OCI-LY3 (cell line): ENCODE measurements around the gene USP10.

Source experiments
- H2AFZ ChIP-seq: fragments of 200-600, 300-600 bp; shearing (Covaris generic); 2 replicates; pipeline ENCODE4 v1.6.0; 2014; ENCODE audit warnings: antibody characterized with exemption, low read depth, low read length
- H3K27ac ChIP-seq: fragments of 200-600, 300-600 bp; sonication (generic); 2 replicates; pipeline ENCODE4 v1.5.1; 2014; ENCODE audit warnings: mild to moderate bottlenecking, low read length, moderate library complexity, mixed read lengths
- H3K27me3 ChIP-seq: fragments of 200-600, 300-600 bp; sonication (generic); 2 replicates; pipeline ENCODE4 v1.6.1; 2014; ENCODE audit warnings: low read depth, low read length, mixed read lengths
- H3K36me3 ChIP-seq: fragments of 200-600, 300-600 bp; sonication (generic); replicated peaks from 2 replicates; pipeline ENCODE3; 2014; ENCODE audit warnings: low read depth, low read length, mixed read lengths
- H3K4me1 ChIP-seq: fragments of 300-600, 200-600 bp; sonication (generic); 2 replicates; pipeline ENCODE4 v1.6.1; 2014; ENCODE audit warnings: low read length, mixed read lengths
- H3K4me2 ChIP-seq: fragments of 200-600, 300-600 bp; sonication (generic); 2 replicates; pipeline ENCODE4 v1.6.1; 2014; ENCODE audit warnings: low read length, mixed read lengths
- H3K4me3 ChIP-seq: fragments of 300-600, 200-600 bp; sonication (generic); 2 replicates; pipeline ENCODE4 v1.5.1; 2014; ENCODE audit warnings: antibody characterized with exemption, mild to moderate bottlenecking, low read length, moderate library complexity
- H3K79me2 ChIP-seq: fragments of 300-600, 200-600 bp; shearing (Covaris generic); 2 replicates; pipeline ENCODE4 v1.6.1; 2014; ENCODE audit warnings: mild to moderate bottlenecking, low read length, mixed read lengths
- H3K9ac ChIP-seq: fragments of 300-600, 200-600 bp; shearing (Covaris generic); 2 replicates; pipeline ENCODE4 v1.6.0; 2014; ENCODE audit warnings: mild to moderate bottlenecking, low read length, moderate library complexity
- H3K9me3 ChIP-seq: fragments of 200-600, 300-600 bp; shearing (Covaris generic); 2 replicates; pipeline ENCODE4 v1.6.1; 2014; ENCODE audit warnings: low read length, mixed read lengths; ENCODE audit not compliant: insufficient read depth
- H4K20me1 ChIP-seq: fragments of 200-600, 300-600 bp; sonication (generic); 2 replicates; pipeline ENCODE4 v1.6.1; 2016; ENCODE audit warnings: low read length, mixed read lengths; ENCODE audit not compliant: insufficient read depth
- CTCF ChIP-seq: fragments of 200-600, 300-600 bp; sonication (generic); IDR thresholded peaks from 2 replicates; pipeline ENCODE4 v1.5.1; 2014; ENCODE audit warnings: antibody characterized with exemption, low read length, low read depth
- EZH2phosphoT487 ChIP-seq: fragments of 200-600 bp; shearing (Covaris generic); IDR thresholded peaks from 2 replicates; pipeline ENCODE4 v1.6.1; 2018; ENCODE audit warnings: antibody characterized with exemption, mixed run types, low read depth

USP10 gene

GRCh38 chr16:84768061-84768807 lies 68.4 kb downstream of the USP10 start:
- Histone ChIP-seq H2AFZ (no peak overlapping the region), H3K9me3 (no peaks in the 10 kb centered on the region), H3K36me3 (peaks cover 67% of the 10 kb centered on the region), H3K9ac (no peak overlapping the region), H3K4me2 (no peak overlapping the region), H3K4me1 (no peaks in the 10 kb centered on the region), H4K20me1 (0 out of 2 replicates have a peak, but pooled peaks cover 2% of the 10 kb centered on the region), H3K27me3 (no peaks in the 10 kb centered on the region), H3K79me2 (peaks cover 25% of the 10 kb centered on the region), H3K4me3 (no peak overlapping the region), H3K27ac (no peak overlapping the region)
- TF ChIP-seq CTCF: no peak
- TF ChIP-seq EZH2phosphoT487: no peak

GRCh38 chr16:84768808-84769197 lies 69.0 kb downstream of the USP10 start:
- Histone ChIP-seq H3K9me3 (no peaks in the 10 kb centered on the region), H2AFZ (no peak overlapping the region), H3K9ac (no peak overlapping the region), H3K4me3 (no peak overlapping the region), H3K4me1 (no peaks in the 10 kb centered on the region), H4K20me1 (0 out of 2 replicates have a peak, but pooled peaks cover 2% of the 10 kb centered on the region), H3K79me2 (peaks cover 20% of the 10 kb centered on the region), H3K27me3 (no peaks in the 10 kb centered on the region), H3K36me3 (peaks cover 63% of the 10 kb centered on the region), H3K4me2 (no peak overlapping the region), H3K27ac (no peak overlapping the region)
- TF ChIP-seq CTCF: no peak

- H3K4me3 ChIP-seq: no peak overlapping the region
- no peak overlapping the region for H2AFZ ChIP-seq
- H3K27me3 ChIP-seq: no peaks in the 10 kb centered on the region
- peaks cover 19% of the 10 kb centered on the region for H3K79me2 ChIP-seq
- no peak overlapping the region for H3K27ac ChIP-seq
- peaks cover 57% of the 10 kb centered on the region for H3K36me3 ChIP-seq
- TF ChIP-seq EZH2phosphoT487: no peak
- H3K9ac ChIP-seq: no peak overlapping the region
- H3K9me3 ChIP-seq: no peaks in the 10 kb centered on the region
- H3K4me2 ChIP-seq: no peak overlapping the region
- no peaks in the 10 kb centered on the region for H3K4me1 ChIP-seq
- 0 out of 2 replicates have a peak, but pooled peaks cover 2% of the 10 kb centered on the region for H4K20me1 ChIP-seq
Measured at GRCh38 chr16:84769416-84769815, 69.6 kb downstream of the USP10 start.

GRCh38 chr16:84773312-84773711 lies 73.5 kb downstream of the USP10 start:
- Histone ChIP-seq H3K27me3 (no peaks in the 10 kb centered on the region), H3K4me1 (no peaks in the 10 kb centered on the region), H3K4me2 (no peak overlapping the region), H3K79me2 (peaks cover 19% of the 10 kb centered on the region), H3K36me3 (peaks cover 61% of the 10 kb centered on the region), H3K4me3 (no peak overlapping the region), H2AFZ (no peak overlapping the region), H4K20me1 (0 out of 2 replicates have a peak, but pooled peaks cover 2% of the 10 kb centered on the region), H3K9me3 (no peaks in the 10 kb centered on the region), H3K9ac (no peak overlapping the region), H3K27ac (no peak overlapping the region)
- TF ChIP-seq CTCF (no peak), EZH2phosphoT487 (no peak)
